GM21423 (cell line): ENCODE results near the gene DLG4.
"Not testable (repeated sequence)": the region's sequence is repeated elsewhere in the genome, so short reads cannot be mapped to it uniquely, and the experiment has no call there.

Experiments
- ATAC-seq: cut with Tn5 transposase; IDR thresholded peaks from one replicate; pipeline ENCODE4 v1.9.1; 2021; ENCODE audit warnings: mild to moderate bottlenecking, moderate library complexity; ENCODE audit not compliant: unreplicated experiment

Gene DLG4

GRCh38 chr17:7249830-7250229, 30.2 kb upstream of the DLG4 start:
- ATAC-seq, result no peak

- ATAC-seq, result no peak
Observed at GRCh38 chr17:7249214-7249613, 29.6 kb upstream of the DLG4 start.

- no peak for ATAC-seq
Observed at GRCh38 chr17:7248796-7249195, 29.2 kb upstream of the DLG4 start.

- ATAC-seq, result no peak
Observed at GRCh38 chr17:7246779-7247178, 27.1 kb upstream of the DLG4 start.

GRCh38 chr17:7243838-7244237, 24.2 kb upstream of the DLG4 start:
- not testable (repeated sequence) for ATAC-seq

- ATAC-seq, result no peak
Observed at GRCh38 chr17:7243453-7243729, 23.8 kb upstream of the DLG4 start.

- ATAC-seq, result peak; percentile 39
Observed at GRCh38 chr17:7242717-7243452, 23.2 kb upstream of the DLG4 start.

GRCh38 chr17:7241783-7242716, 22.4 kb upstream of the DLG4 start, which contains the start of gene GABARAP:
Gene GABARAP, minus strand, starts transcription at chr17:7242449. Its CDS starts 119 bp downstream, at chr17:7242330.
- peak; percentile 30 for ATAC-seq

- ATAC-seq, result no peak
Observed at GRCh38 chr17:7241090-7241733, 21.6 kb upstream of the DLG4 start.

GRCh38 chr17:7240375-7240774, 20.7 kb upstream of the DLG4 start:
- no peak for ATAC-seq

GRCh38 chr17:7239091-7240027, 19.7 kb upstream of the DLG4 start, which contains the start of gene PHF23:
Gene PHF23, minus strand, starts transcription at chr17:7239457. Its CDS starts 178 bp downstream, at chr17:7239279.
- ATAC-seq, result peak; percentile 52

- no peak for ATAC-seq
Observed at GRCh38 chr17:7238420-7239090, 18.9 kb upstream of the DLG4 start.

GRCh38 chr17:7237761-7238419, 18.3 kb upstream of the DLG4 start:
- no peak for ATAC-seq

- ATAC-seq, result no peak
Observed at GRCh38 chr17:7237266-7237760, 17.7 kb upstream of the DLG4 start.

- no peak for ATAC-seq
Observed at GRCh38 chr17:7236808-7237207, 17.2 kb upstream of the DLG4 start.

GRCh38 chr17:7235693-7236665, 16.3 kb upstream of the DLG4 start:
- ATAC-seq, result no peak

- ATAC-seq, result peak; percentile 51
Observed at GRCh38 chr17:7234083-7234951, 14.7 kb upstream of the DLG4 start, which contains the start of gene DVL2. Gene DVL2, minus strand, starts transcription at chr17:7234517. Its CDS starts 255 bp downstream, at chr17:7234262.
